ENCODE measurements around the gene VTA1. TPM values are rescaled to one million over a fixed set of nuclear protein-coding genes. Genes with fewer than 3 reads are reported as not detected.

VTA1 gene
- polyA plus RNA-seq, 1 donor (not counting 4 experiments of a cell fraction or from before 2014, with no cell fraction given), result 97.4 TPM

DNA sequence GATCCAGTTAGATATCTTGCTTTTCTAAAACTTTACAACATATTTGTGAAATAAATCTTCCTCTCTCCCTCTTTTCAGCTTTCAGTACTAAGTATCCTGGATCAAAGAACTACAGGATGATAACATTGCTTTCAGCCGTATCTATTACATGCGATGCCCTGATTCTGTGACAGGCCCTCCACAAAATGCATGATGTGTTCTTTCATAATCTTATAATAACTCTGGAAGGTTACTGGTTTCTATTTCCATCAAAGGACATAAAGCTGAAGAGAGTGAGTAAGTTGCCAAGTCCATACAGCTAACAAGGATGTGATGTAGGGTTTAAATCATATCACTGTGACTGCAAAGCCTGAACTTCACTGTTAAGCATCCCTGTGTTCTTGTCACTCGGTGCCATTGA is 91.8 kb downstream of the VTA1 start:
- dilution Hi-C loops (cut with MboI; ENCODE audit: extremely low pct_ligation_motif_present, low sequenced_read_pairs), result no loop called here
- no peak overlapping the region for H3K27ac ChIP-seq (ENCODE audit: control insufficient read depth, insufficient read depth, low read length)
- FAIRE-seq, result no peak

GRCh38 chr6:142240179-142240578 is 93.1 kb downstream of the VTA1 start:
- H3K36me3 ChIP-seq (ENCODE audit: control insufficient read depth in 2 of 2, extremely low read depth in 1 of 2, insufficient read depth in 2 of 2, low read length in 2 of 2), result no peaks in the 10 kb centered on the region
- H3K27me3 ChIP-seq (ENCODE audit: control insufficient read depth, extremely low read depth, insufficient read depth, low read length), result no peaks in the 10 kb centered on the region
- FAIRE-seq (no peak), DNase-seq (ENCODE audit: low read depth, low spot score) (no peak)
- H2AFZ ChIP-seq (ENCODE audit: control insufficient read depth, low read length), result no peak overlapping the region
- no peaks in the 10 kb centered on the region for H4K20me1 ChIP-seq (ENCODE audit: control insufficient read depth, extremely low read depth, insufficient read depth, low read length)
- no peak for TF ChIP-seq EZH2 (IDR thresholded peaks at IDR 0.05; ENCODE audit: low read length)
- TF ChIP-seq, protein P1, sequence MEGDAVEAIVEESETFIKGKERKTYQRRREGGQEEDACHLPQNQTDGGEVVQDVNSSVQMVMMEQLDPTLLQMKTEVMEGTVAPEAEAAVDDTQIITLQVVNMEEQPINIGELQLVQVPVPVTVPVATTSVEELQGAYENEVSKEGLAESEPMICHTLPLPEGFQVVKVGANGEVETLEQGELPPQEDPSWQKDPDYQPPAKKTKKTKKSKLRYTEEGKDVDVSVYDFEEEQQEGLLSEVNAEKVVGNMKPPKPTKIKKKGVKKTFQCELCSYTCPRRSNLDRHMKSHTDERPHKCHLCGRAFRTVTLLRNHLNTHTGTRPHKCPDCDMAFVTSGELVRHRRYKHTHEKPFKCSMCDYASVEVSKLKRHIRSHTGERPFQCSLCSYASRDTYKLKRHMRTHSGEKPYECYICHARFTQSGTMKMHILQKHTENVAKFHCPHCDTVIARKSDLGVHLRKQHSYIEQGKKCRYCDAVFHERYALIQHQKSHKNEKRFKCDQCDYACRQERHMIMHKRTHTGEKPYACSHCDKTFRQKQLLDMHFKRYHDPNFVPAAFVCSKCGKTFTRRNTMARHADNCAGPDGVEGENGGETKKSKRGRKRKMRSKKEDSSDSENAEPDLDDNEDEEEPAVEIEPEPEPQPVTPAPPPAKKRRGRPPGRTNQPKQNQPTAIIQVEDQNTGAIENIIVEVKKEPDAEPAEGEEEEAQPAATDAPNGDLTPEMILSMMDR (optimal IDR thresholded peaks at IDR 0.05 in 1 of 3, IDR thresholded peaks at IDR 0.05 in 1 of 3, conservative IDR thresholded peaks at IDR 0.05 in 1 of 3; ENCODE audit: extremely low read depth in 1 of 3, insufficient read depth in 2 of 3, low read length in 3 of 3), result no peak
- no peaks in the 10 kb centered on the region for H3K9me1 ChIP-seq (ENCODE audit: control insufficient read depth, extremely low read depth, insufficient read depth, low read length)
- no peak overlapping the region for H3K27ac ChIP-seq (ENCODE audit: control insufficient read depth, insufficient read depth, low read length)
- no peak overlapping the region for H3K9ac ChIP-seq (ENCODE audit: control insufficient read depth, extremely low read depth, insufficient read depth, low read length)
- no peaks in the 10 kb centered on the region for H3K79me2 ChIP-seq (ENCODE audit: control insufficient read depth, insufficient read depth, low read length)
- H3K9me3 ChIP-seq (ENCODE audit: control insufficient read depth, low read depth, low read length), result no peaks in the 10 kb centered on the region
- no peaks in the 10 kb centered on the region for H3K4me1 ChIP-seq (ENCODE audit: control insufficient read depth, extremely low read depth, insufficient read depth, low read length)
- H3K4me2 ChIP-seq (ENCODE audit: control insufficient read depth, extremely low read depth, insufficient read depth, low read depth, low read length), result no peak overlapping the region
- dilution Hi-C loops (cut with MboI; ENCODE audit: extremely low pct_ligation_motif_present, low sequenced_read_pairs), result no loop called here
- no peak overlapping the region for H3K4me3 ChIP-seq (ENCODE audit: control insufficient read depth in 2 of 3, extremely low read depth in 1 of 3, insufficient read depth in 2 of 3, low read depth in 1 of 3, low read length in 3 of 3)

More for the DNA sequence above, 91.8 kb downstream of the VTA1 start:
- TF ChIP-seq, protein P1 (optimal IDR thresholded peaks at IDR 0.05 in 1 of 3, IDR thresholded peaks at IDR 0.05 in 1 of 3, conservative IDR thresholded peaks at IDR 0.05 in 1 of 3; ENCODE audit: extremely low read depth in 1 of 3, insufficient read depth in 2 of 3, low read length in 3 of 3), result no peak
- TF ChIP-seq EZH2 (IDR thresholded peaks at IDR 0.05; ENCODE audit: low read length), result no peak
- H3K9me3 ChIP-seq (ENCODE audit: control insufficient read depth, low read depth, low read length), result no peaks in the 10 kb centered on the region
- H3K27me3 ChIP-seq (ENCODE audit: control insufficient read depth, extremely low read depth, insufficient read depth, low read length), result no peaks in the 10 kb centered on the region
- H3K9ac ChIP-seq (ENCODE audit: control insufficient read depth, extremely low read depth, insufficient read depth, low read length), result no peak overlapping the region
- H3K79me2 ChIP-seq (ENCODE audit: control insufficient read depth, insufficient read depth, low read length), result no peaks in the 10 kb centered on the region
- H3K9me1 ChIP-seq (ENCODE audit: control insufficient read depth, extremely low read depth, insufficient read depth, low read length), result no peaks in the 10 kb centered on the region
- H4K20me1 ChIP-seq (ENCODE audit: control insufficient read depth, extremely low read depth, insufficient read depth, low read length), result no peaks in the 10 kb centered on the region
- no peak overlapping the region for H3K4me3 ChIP-seq (ENCODE audit: control insufficient read depth in 2 of 3, extremely low read depth in 1 of 3, insufficient read depth in 2 of 3, low read depth in 1 of 3, low read length in 3 of 3)
- no peak overlapping the region for H2AFZ ChIP-seq (ENCODE audit: control insufficient read depth, low read length)
- no peaks in the 10 kb centered on the region for H3K36me3 ChIP-seq (ENCODE audit: control insufficient read depth in 2 of 2, extremely low read depth in 1 of 2, insufficient read depth in 2 of 2, low read length in 2 of 2)
- no peaks in the 10 kb centered on the region for H3K4me1 ChIP-seq (ENCODE audit: control insufficient read depth, extremely low read depth, insufficient read depth, low read length)
- no peak overlapping the region for H3K4me2 ChIP-seq (ENCODE audit: control insufficient read depth, extremely low read depth, insufficient read depth, low read depth, low read length)
- DNase-seq (ENCODE audit: low read depth, low spot score), result no peak
